HepG2 (cell line): ENCODE results near the gene DNAL4. TPM values are rescaled to one million over a fixed set of nuclear protein-coding genes. Genes with fewer than 3 reads are reported as not detected.

Experiments used
- MEF2D ChIP-seq: sonication (generic); formaldehyde crosslinking; IDR thresholded peaks from 2 replicates; pipeline ENCODE4 v1.5.1; 2020; ENCODE audit warnings: mild to moderate bottlenecking, missing genetic modification reagents
- RXRB ChIP-seq: IDR thresholded peaks from 2 replicates; pipeline ENCODE4 v1.6.1; 2016; ENCODE audit warnings: borderline replicate concordance, missing genetic modification reagents, missing compliant biosample characterization
- SMC3 ChIP-seq: IDR thresholded peaks from 2 replicates; pipeline ENCODE4 v1.6.1; 2011; ENCODE audit warnings: low read length, improper control_type of control experiment
- TCF7L2 ChIP-seq: IDR thresholded peaks from 2 replicates; pipeline ENCODE4 v1.6.1; 2011; ENCODE audit warnings: mild to moderate bottlenecking, low read depth, low read length, moderate library complexity
- ZNF136 ChIP-seq: sonication (generic); formaldehyde crosslinking; IDR thresholded peaks from 2 replicates; pipeline ENCODE4 v1.8.1; 2022; ENCODE audit warnings: low read depth, mild to moderate bottlenecking, moderate library complexity, missing genetic modification reagents
- ZNF619 ChIP-seq: sonication (generic); formaldehyde crosslinking; IDR thresholded peaks from 2 replicates; pipeline ENCODE4 v1.4.0; 2020; ENCODE audit warnings: mild to moderate bottlenecking, missing genetic modification reagents
- polyA plus RNA-seq, 8 experiments: library from polyadenylated mRNA; depleted of rRNA in 3 of 8; stranded (reverse) in 7 of 8; unstranded in 1 of 8; fragments of >200 nt; fragmentation: Illumina TruSeq in 4 of 8; extraction: Trizol in 4 of 8; gene quantifications; 2 replicates each; pipeline versions ENCODE4 v1.2.1 to v1.2.3, GENCODE V29; 2011 to 2016; ENCODE audit warnings: low read depth in 4 of 8, missing spikeins in 1 of 8, mixed read lengths in 1 of 8; ENCODE audit not compliant: insufficient read depth in 1 of 8
- total RNA-seq, 5 experiments: library from RNA; depleted of rRNA; stranded (reverse); fragments of >200 nt; fragmentation: Illumina TruSeq; extraction: Trizol; gene quantifications; 2 replicates each; pipeline ENCODE4 v1.2.3, GENCODE V29; 2016; ENCODE audit warnings: low read depth in 1 of 5
- TF ChIP-seq, protein P1 (sequence below): sonication (generic); formaldehyde crosslinking; IDR thresholded peaks from 2 replicates; pipeline ENCODE4 v1.4.0; 2020; ENCODE audit warnings: low read depth, missing genetic modification reagents
- TF ChIP-seq, protein P2 (sequence below): sonication (generic); formaldehyde crosslinking; IDR thresholded peaks from 2 replicates; pipeline ENCODE4 v1.4.0; 2020; ENCODE audit warnings: mild to moderate bottlenecking, low read depth, missing genetic modification reagents
- TF ChIP-seq, protein P3 (sequence below): sonication (generic); formaldehyde crosslinking; IDR thresholded peaks from 2 replicates; pipeline ENCODE4 v1.5.0; 2020; ENCODE audit warnings: missing genetic modification reagents
- TF ChIP-seq, protein P4 (sequence below): sonication (generic); formaldehyde crosslinking; IDR thresholded peaks from 2 replicates; pipeline ENCODE4 v1.4.0; 2020; ENCODE audit warnings: missing genetic modification reagents, mild to moderate bottlenecking, borderline replicate concordance

The DNAL4 gene
- total and polyA plus RNA-seq, 2 of the 13 experiments (the other 11 are each of a cell fraction or from before 2014, with no cell fraction given) = 8.0 to 10.7 TPM

DNA sequence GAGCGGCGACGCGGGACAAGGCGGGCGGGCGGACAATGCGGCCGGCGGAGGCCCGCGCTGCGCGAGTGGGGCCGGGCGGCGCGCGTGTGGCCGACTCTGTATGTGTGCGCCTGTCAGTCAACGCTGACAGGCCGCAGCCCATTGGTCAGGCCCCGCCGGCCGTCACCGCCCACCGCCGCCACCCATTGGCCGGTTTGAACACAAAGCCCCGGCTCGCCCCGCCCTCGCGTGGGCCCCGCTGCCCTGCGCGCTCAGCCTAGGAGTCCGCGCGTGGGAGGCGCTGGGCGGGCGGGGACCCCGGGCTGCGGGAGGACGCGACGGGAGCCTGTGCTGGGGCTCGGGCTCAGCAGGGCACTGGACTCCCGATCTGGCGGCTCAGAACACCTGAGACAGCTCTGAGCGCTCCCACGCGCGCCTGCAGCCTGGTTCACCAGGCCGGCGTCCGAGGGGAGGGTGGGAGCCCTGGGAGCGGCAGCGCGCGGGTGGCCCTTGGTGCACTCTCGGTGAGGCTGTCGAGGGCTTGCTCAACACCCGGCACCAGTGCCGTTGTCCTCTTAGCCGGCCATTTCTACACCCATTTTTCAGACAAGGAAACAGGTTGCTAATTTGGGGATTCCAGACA, 37.9 kb downstream of the DNAL4 start, which contains the start of gene SUN2 (continued):
- TF ChIP-seq, protein P1, sequence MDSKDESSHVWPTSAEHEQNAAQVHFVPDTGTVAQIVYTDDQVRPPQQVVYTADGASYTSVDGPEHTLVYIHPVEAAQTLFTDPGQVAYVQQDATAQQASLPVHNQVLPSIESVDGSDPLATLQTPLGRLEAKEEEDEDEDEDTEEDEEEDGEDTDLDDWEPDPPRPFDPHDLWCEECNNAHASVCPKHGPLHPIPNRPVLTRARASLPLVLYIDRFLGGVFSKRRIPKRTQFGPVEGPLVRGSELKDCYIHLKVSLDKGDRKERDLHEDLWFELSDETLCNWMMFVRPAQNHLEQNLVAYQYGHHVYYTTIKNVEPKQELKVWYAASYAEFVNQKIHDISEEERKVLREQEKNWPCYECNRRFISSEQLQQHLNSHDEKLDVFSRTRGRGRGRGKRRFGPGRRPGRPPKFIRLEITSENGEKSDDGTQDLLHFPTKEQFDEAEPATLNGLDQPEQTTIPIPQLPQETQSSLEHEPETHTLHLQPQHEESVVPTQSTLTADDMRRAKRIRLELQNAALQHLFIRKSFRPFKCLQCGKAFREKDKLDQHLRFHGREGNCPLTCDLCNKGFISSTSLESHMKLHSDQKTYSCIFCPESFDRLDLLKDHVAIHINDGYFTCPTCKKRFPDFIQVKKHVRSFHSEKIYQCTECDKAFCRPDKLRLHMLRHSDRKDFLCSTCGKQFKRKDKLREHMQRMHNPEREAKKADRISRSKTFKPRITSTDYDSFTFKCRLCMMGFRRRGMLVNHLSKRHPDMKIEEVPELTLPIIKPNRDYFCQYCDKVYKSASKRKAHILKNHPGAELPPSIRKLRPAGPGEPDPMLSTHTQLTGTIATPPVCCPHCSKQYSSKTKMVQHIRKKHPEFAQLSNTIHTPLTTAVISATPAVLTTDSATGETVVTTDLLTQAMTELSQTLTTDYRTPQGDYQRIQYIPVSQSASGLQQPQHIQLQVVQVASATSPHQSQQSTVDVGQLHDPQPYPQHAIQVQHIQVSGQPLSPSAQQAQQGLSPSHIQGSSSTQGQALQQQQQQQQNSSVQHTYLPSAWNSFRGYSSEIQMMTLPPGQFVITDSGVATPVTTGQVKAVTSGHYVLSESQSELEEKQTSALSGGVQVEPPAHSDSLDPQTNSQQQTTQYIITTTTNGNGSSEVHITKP = no peak
- TF ChIP-seq SMC3 = no peak
- TF ChIP-seq, protein P2, sequence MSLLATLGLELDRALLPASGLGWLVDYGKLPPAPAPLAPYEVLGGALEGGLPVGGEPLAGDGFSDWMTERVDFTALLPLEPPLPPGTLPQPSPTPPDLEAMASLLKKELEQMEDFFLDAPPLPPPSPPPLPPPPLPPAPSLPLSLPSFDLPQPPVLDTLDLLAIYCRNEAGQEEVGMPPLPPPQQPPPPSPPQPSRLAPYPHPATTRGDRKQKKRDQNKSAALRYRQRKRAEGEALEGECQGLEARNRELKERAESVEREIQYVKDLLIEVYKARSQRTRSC (CRISPR knock-in tag) = no peak
- no peak for TF ChIP-seq MEF2D (CRISPR knock-in tag)
- TF ChIP-seq, protein P3, sequence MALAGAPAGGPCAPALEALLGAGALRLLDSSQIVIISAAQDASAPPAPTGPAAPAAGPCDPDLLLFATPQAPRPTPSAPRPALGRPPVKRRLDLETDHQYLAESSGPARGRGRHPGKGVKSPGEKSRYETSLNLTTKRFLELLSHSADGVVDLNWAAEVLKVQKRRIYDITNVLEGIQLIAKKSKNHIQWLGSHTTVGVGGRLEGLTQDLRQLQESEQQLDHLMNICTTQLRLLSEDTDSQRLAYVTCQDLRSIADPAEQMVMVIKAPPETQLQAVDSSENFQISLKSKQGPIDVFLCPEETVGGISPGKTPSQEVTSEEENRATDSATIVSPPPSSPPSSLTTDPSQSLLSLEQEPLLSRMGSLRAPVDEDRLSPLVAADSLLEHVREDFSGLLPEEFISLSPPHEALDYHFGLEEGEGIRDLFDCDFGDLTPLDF (CRISPR knock-in tag) = no peak
- TF ChIP-seq, protein P4, sequence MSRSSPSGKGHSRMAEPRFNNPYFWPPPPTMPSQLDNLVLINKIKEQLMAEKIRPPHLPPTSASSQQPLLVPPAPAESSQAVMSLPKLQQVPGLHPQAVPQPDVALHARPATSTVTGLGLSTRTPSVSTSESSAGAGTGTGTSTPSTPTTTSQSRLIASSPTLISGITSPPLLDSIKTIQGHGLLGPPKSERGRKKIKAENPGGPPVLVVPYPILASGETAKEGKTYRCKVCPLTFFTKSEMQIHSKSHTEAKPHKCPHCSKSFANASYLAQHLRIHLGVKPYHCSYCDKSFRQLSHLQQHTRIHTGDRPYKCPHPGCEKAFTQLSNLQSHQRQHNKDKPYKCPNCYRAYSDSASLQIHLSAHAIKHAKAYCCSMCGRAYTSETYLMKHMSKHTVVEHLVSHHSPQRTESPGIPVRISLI = no peak
- TF ChIP-seq ZNF136 = no peak
- no peak for TF ChIP-seq RXRB (CRISPR knock-in tag)
- no peak for TF ChIP-seq ZNF619
- TF ChIP-seq TCF7L2 = no peak
